ENCODE measurements around the gene GAS6.
A peak's percentile ranks its signal among the peaks of the same experiment; 100 is the strongest.
"Not testable (repeated sequence)": the region's sequence is repeated elsewhere in the genome, so short reads cannot be mapped to it uniquely, and the experiment has no call there.

The GAS6 gene

GRCh38 chr13:113806104-113806471 is 57.8 kb downstream of the GAS6 start:
- no peak for DNase-seq (ENCODE audit: low spot score)

- no peak for DNase-seq (ENCODE audit: low spot score)
Observed at GRCh38 chr13:113805431-113806103, 58.3 kb downstream of the GAS6 start.

- DNase-seq (ENCODE audit: low spot score), result no peak
Observed at GRCh38 chr13:113804703-113805430, 59.0 kb downstream of the GAS6 start.

- no peak for DNase-seq (ENCODE audit: low spot score)
Observed at GRCh38 chr13:113804017-113804702, 59.7 kb downstream of the GAS6 start.

- DNase-seq (ENCODE audit: low spot score), result no peak
Observed at GRCh38 chr13:113803409-113804016, 60.4 kb downstream of the GAS6 start.

- no peak for DNase-seq (ENCODE audit: low spot score)
Observed at GRCh38 chr13:113802761-113803160, 61.1 kb downstream of the GAS6 start.

GRCh38 chr13:113802090-113802531 is 61.8 kb downstream of the GAS6 start:
- DNase-seq (ENCODE audit: low spot score), result peak; percentile 86

- DNase-seq (ENCODE audit: low spot score), result no peak
Observed at GRCh38 chr13:113801289-113801961, 62.5 kb downstream of the GAS6 start.

GRCh38 chr13:113800576-113800926 is 63.3 kb downstream of the GAS6 start:
- DNase-seq (ENCODE audit: low spot score), result no peak

GRCh38 chr13:113798200-113798811 is 65.6 kb downstream of the GAS6 start:
- no peak for DNase-seq (ENCODE audit: low spot score)

GRCh38 chr13:113796964-113797676 is 66.8 kb downstream of the GAS6 start:
- DNase-seq (ENCODE audit: low spot score), result no peak

GRCh38 chr13:113796211-113796963 is 67.5 kb downstream of the GAS6 start:
- no peak for DNase-seq (ENCODE audit: low spot score)

- DNase-seq (ENCODE audit: low spot score), result not testable (repeated sequence)
Observed at GRCh38 chr13:113795362-113795761, 68.5 kb downstream of the GAS6 start.

GRCh38 chr13:113794764-113795173 is 69.1 kb downstream of the GAS6 start:
- no peak for DNase-seq (ENCODE audit: low spot score)

- no peak for DNase-seq (ENCODE audit: low spot score)
Observed at GRCh38 chr13:113794086-113794485, 69.8 kb downstream of the GAS6 start.

GRCh38 chr13:113793718-113794085 is 70.2 kb downstream of the GAS6 start:
- no peak for DNase-seq (ENCODE audit: low spot score)

GRCh38 chr13:113792886-113793717 is 70.8 kb downstream of the GAS6 start:
- no peak for DNase-seq (ENCODE audit: low spot score)

GRCh38 chr13:113792236-113792770 is 71.6 kb downstream of the GAS6 start:
- no peak for DNase-seq (ENCODE audit: low spot score)

- DNase-seq (ENCODE audit: low spot score), result no peak
Observed at GRCh38 chr13:113791761-113792160, 72.1 kb downstream of the GAS6 start.
